Activated CD8-positive, alpha-beta memory T cell treated with anti-CD3 and anti-CD28 coated beads for 36 hours (primary cell): ENCODE data around the gene HSPA12A. TPM values are rescaled to one million over a fixed set of nuclear protein-coding genes. Genes with fewer than 3 reads are reported as not detected.

Source experiments
- CTCF ChIA-PET: fragments of 350-600 bp; sonication (Branson Sonifier 250); formaldehyde crosslinking; loops from one replicate; lab custom pipeline; 2021; ENCODE audit warnings: antibody characterized with exemption; lab: Charles Lee
- POLR2A ChIA-PET: fragments of 350-600 bp; sonication (Branson Sonifier 250); formaldehyde crosslinking; loops from one replicate; lab custom pipeline; 2021; ENCODE audit warnings: antibody characterized with exemption; lab: Charles Lee
- total RNA-seq, 2 experiments: library from RNA; stranded (reverse); gene quantifications; one replicate each; pipeline ENCODE4 v1.2.3, GENCODE V29; 2021

HSPA12A gene
- total RNA-seq, 2 experiments from 2014 or later = not detected

GRCh38 chr10:116657863-116658551, 84.4 kb downstream of the HSPA12A start:
- POLR2A ChIA-PET = no interaction called here

GRCh38 chr10:116656044-116656443, 86.3 kb downstream of the HSPA12A start:
- POLR2A ChIA-PET = no interaction called here
- CTCF ChIA-PET = no interaction called here

More at GRCh38 chr10:116657863-116658551, 84.4 kb downstream of the HSPA12A start:
- CTCF ChIA-PET = no interaction called here

- ChIA-PET POLR2A (no interaction called here), CTCF (no interaction called here)
Observed at GRCh38 chr10:116655568-116655967, 86.8 kb downstream of the HSPA12A start.

- ChIA-PET CTCF (no interaction called here), POLR2A (no interaction called here)
Observed at GRCh38 chr10:116654816-116655215, 87.5 kb downstream of the HSPA12A start.

- ChIA-PET POLR2A (no interaction called here), CTCF (no interaction called here)
Observed at GRCh38 chr10:116653885-116654284, 88.5 kb downstream of the HSPA12A start.

- CTCF ChIA-PET = no interaction called here
- POLR2A ChIA-PET = no interaction called here
Observed at GRCh38 chr10:116648903-116649302, 93.5 kb downstream of the HSPA12A start.

- ChIA-PET CTCF (no interaction called here), POLR2A (no interaction called here)
Observed at GRCh38 chr10:116646502-116646901, 95.9 kb downstream of the HSPA12A start.

GRCh38 chr10:116637830-116638229, 104.5 kb downstream of the HSPA12A start:
- POLR2A ChIA-PET = interaction anchor here (0.6 kb wide), 1 partner anchor 233 kb away, joined by 3 read pairs; no protein-coding TSS in a partner anchor
- CTCF ChIA-PET = no interaction called here

- ChIA-PET POLR2A (no interaction called here), CTCF (no interaction called here)
Observed at GRCh38 chr10:116636976-116637375, 105.4 kb downstream of the HSPA12A start.

GRCh38 chr10:116636385-116636784, 106.0 kb downstream of the HSPA12A start:
- POLR2A ChIA-PET = no interaction called here
- CTCF ChIA-PET = no interaction called here

- CTCF ChIA-PET = no interaction called here
- POLR2A ChIA-PET = no interaction called here
Observed at GRCh38 chr10:116634126-116634975, 108.0 kb downstream of the HSPA12A start.

- ChIA-PET CTCF (no interaction called here), POLR2A (no interaction called here)
Observed at GRCh38 chr10:116633216-116633600, 109.2 kb downstream of the HSPA12A start.

GRCh38 chr10:116632596-116633215, 109.7 kb downstream of the HSPA12A start:
- ChIA-PET CTCF (no interaction called here), POLR2A (no interaction called here)

GRCh38 chr10:116631871-116632295, 110.5 kb downstream of the HSPA12A start:
- POLR2A ChIA-PET = no interaction called here
- CTCF ChIA-PET = no interaction called here

- POLR2A ChIA-PET = no interaction called here
- CTCF ChIA-PET = no interaction called here
Observed at GRCh38 chr10:116630020-116630419, 112.3 kb downstream of the HSPA12A start.

GRCh38 chr10:116629340-116629739, 113.0 kb downstream of the HSPA12A start:
- CTCF ChIA-PET = no interaction called here
- POLR2A ChIA-PET = no interaction called here

GRCh38 chr10:116627386-116627933, 114.9 kb downstream of the HSPA12A start:
- CTCF ChIA-PET = no interaction called here
- POLR2A ChIA-PET = no interaction called here

GRCh38 chr10:116626815-116627214, 115.6 kb downstream of the HSPA12A start:
- POLR2A ChIA-PET = no interaction called here
- CTCF ChIA-PET = no interaction called here

- CTCF ChIA-PET = no interaction called here
- POLR2A ChIA-PET = no interaction called here
Observed at GRCh38 chr10:116625845-116626244, 116.5 kb downstream of the HSPA12A start.
